ENCODE results near the gene CROCC2. TPM values are rescaled to one million over a fixed set of nuclear protein-coding genes. Genes with fewer than 3 reads are reported as not detected.
A peak's percentile ranks its signal among the peaks of the same experiment; 100 is the strongest.

Gene CROCC2
- total and polyA plus RNA-seq, 11 donors: not detected

DNA sequence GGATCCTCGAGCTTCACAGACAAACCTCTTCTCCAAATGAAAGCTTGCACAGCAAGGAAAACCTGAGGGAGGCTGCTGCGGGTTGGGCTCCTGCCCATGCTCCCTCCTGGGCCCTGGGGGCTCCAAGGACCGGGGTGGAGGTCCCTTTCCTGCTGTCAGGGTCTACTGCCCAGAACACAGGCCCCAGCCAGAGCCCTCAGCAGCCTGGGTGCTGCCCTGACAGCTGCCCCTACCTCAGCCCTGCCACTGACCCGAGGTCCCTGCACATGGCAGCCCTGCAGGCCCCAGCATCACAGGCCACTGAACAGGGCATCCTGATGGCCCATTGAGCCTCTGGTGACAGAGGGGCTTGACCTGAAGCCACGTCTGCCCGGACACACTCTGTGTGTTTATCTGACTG is 41.0 kb downstream of the CROCC2 start:
- intact Hi-C loops (cut with DNase I): no loop called here
- WGBS, 4 donors: 75 to 88% (median 84%) methylated on average over 3 to 6 of the region's 6 CpGs
- ATAC-seq: no peak
- DNase-seq: peak in 1 of 5 donors; percentile 42
- Histone ChIP-seq H3K27me3 (no peaks in the 10 kb centered on the region), H3K4me1 (no peaks in the 10 kb centered on the region), H3K4me3 (no peak overlapping the region), H3K36me3 (no peaks in the 10 kb centered on the region), H3K27ac (no peak overlapping the region), H3K9me3 (peaks cover 0 to under 1% (median 0%) of the 10 kb centered on the region in 12 donors)
- TF ChIP-seq, protein P1, sequence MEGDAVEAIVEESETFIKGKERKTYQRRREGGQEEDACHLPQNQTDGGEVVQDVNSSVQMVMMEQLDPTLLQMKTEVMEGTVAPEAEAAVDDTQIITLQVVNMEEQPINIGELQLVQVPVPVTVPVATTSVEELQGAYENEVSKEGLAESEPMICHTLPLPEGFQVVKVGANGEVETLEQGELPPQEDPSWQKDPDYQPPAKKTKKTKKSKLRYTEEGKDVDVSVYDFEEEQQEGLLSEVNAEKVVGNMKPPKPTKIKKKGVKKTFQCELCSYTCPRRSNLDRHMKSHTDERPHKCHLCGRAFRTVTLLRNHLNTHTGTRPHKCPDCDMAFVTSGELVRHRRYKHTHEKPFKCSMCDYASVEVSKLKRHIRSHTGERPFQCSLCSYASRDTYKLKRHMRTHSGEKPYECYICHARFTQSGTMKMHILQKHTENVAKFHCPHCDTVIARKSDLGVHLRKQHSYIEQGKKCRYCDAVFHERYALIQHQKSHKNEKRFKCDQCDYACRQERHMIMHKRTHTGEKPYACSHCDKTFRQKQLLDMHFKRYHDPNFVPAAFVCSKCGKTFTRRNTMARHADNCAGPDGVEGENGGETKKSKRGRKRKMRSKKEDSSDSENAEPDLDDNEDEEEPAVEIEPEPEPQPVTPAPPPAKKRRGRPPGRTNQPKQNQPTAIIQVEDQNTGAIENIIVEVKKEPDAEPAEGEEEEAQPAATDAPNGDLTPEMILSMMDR (IDR thresholded peaks at IDR 0.05): no peak
- TF ChIP-seq POLR2A (IDR thresholded peaks at IDR 0.05): no peak

DNA sequence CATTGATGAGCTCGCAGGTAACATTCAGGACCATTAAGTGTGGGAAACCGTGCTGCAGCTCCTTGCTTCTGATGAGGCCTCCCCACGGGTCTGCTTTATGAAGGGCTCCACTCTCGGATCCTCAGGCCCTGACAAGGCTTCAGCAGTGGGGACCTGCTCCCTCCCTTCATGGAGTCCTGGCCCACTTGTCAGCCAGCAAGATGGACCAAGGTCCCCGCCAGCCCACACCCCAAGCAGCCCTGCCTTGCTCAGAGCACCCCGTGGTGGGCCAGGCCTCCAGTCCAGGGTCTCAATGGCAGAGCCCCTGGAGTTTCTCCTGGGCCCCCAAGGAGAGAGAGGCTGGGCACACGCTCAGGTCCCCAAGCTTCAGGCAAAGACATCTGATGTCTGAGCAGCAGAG is 41.5 kb downstream of the CROCC2 start:
- Histone ChIP-seq H3K36me3 (no peaks in the 10 kb centered on the region), H3K4me1 (peaks cover 0 to under 1% (median 0%) of the 10 kb centered on the region in 12 donors), H3K27me3 (no peaks in the 10 kb centered on the region), H3K9me3 (no peaks in the 10 kb centered on the region), H3K27ac (no peak overlapping the region), H3K4me3 (no peak overlapping the region)
- DNase-seq (peak in 2 of 5 donors; percentile 13 to 52), ATAC-seq (no peak)
- TF ChIP-seq, protein P1 (IDR thresholded peaks at IDR 0.05): no peak
- no peak for TF ChIP-seq POLR2A (IDR thresholded peaks at IDR 0.05)
- WGBS, 4 donors: 86 to 95% (median 91%) methylated on average over 4 to 7 of the region's 7 CpGs
- intact Hi-C loops (cut with DNase I): no loop called here

DNA sequence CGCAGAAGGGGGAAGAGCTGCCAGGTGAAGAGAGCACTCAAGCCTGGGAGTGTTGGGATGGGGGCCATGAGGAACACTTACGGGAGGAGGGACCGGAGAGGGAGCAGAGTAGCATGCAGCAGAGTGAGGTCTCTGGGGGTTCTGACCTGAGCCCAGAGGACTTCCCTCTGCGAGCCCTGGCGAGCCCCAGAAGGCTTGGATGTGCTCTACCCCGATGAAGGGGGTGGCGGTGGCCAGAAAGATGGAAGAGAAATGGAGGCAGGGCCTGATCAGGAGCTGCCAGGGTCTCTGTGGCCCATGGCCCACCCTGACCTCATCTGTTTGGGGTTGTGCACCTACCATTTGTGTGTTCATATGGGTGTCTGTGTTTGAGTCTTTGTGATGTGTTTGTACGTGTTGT is 42.0 kb downstream of the CROCC2 start:
- ATAC-seq (no peak), DNase-seq (peak in 1 of 5 donors; percentile 30)
- no peak overlapping the region for H3K4me3 ChIP-seq
- TF ChIP-seq, protein P1 (IDR thresholded peaks at IDR 0.05): no peak
- TF ChIP-seq POLR2A (IDR thresholded peaks at IDR 0.05): no peak
- H3K27ac ChIP-seq: no peak overlapping the region
- H3K9me3 ChIP-seq: no peaks in the 10 kb centered on the region
- H3K4me1 ChIP-seq: peaks cover 0 to 4% (median 0%) of the 10 kb centered on the region in 12 donors
- WGBS, 4 donors: 94 to 97% (median 95%) methylated on average over 8 of the region's 8 CpGs
- intact Hi-C loops (cut with DNase I): no loop called here
- no peaks in the 10 kb centered on the region for H3K36me3 ChIP-seq
- H3K27me3 ChIP-seq: no peaks in the 10 kb centered on the region

DNA sequence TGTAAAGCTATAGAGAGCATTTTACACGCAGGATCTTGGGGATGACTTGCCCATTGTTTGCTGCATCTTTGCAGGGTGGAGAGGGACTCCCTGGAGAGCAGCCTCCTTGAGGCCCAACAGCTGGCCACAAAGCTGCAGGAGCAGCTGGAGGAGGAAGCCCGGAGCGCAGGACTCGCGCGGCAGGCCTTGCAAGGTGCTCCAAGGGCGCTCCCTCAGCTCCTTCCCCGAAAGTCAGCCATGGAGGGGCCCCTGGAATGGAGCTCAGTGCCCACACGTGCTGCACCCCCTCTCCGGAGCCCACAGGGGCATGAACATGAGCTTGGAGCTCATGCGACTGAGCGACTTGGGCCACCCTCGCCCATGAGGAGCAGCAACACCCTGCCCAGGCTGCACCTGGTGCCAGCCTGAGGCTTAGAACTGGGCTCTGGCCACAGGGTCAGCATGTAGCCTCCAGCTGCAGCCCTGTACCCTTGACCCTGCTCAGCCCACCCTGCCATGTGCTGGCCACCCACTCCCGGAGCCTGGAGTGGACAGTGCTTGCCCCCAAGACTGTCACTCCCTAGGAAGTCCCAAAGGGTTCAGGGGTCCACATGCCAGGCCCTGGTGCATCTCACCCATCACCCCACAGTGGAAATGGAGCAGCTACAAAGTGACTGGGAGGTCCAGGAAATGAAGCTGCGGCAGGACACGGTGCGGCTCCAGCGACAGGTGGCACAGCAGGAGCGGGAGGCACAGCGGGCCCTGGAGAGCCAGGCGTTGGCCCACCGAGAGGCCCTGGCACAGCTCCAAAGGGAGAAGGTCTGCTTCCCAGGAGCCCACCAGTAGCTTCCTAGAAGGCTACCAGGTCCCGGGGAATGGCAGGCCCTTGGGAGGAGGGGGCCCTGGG is 43.0 kb downstream of the CROCC2 start:
- Histone ChIP-seq H3K4me1 (peaks cover 0 to 4% (median 0%) of the 10 kb centered on the region in 12 donors), H3K36me3 (no peaks in the 10 kb centered on the region), H3K27ac (no peak overlapping the region), H3K9me3 (no peaks in the 10 kb centered on the region), H3K4me3 (no peak overlapping the region), H3K27me3 (no peaks in the 10 kb centered on the region)
- intact Hi-C loops (cut with DNase I): no loop called here
- DNase-seq: peak; percentile 5 to 48 (median 15)
- TF ChIP-seq POLR2A (IDR thresholded peaks at IDR 0.05): no peak
- TF ChIP-seq, protein P1 (IDR thresholded peaks at IDR 0.05): no peak
- 81 to 88% (median 84%) methylated on average over 17 to 23 of the region's 23 CpGs for WGBS, 4 donors
- no peak for ATAC-seq

Measured in heart left ventricle (tissue), 16 donors.